ENCODE data around the gene NSF. TPM values are rescaled to one million over a fixed set of nuclear protein-coding genes. Genes with fewer than 3 reads are reported as not detected.
"Not testable (repeated sequence)": the region's sequence is repeated elsewhere in the genome, so short reads cannot be mapped to it uniquely, and the experiment has no call there.

The NSF gene
- total RNA-seq, 1 experiment from 2014 or later = 22.2 TPM

DNA sequence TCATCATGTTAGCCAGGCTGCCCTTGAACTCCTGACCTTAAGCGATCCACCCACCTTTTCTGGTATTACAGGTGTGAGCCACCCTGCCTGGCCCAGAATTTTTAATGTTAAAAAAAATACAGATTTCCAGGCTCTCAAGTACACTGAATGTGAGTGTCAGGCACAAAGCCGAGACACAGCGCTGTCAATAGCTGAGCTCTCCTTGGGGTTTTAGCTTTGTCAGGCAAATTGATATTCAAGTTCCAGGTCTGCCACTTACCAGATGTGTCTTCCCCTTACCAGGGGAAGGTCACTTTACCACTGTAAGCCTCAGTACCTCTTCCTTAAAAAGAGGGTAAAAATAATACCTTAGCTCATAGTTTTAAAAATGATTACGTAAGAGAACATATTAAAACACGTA is 67.8 kb downstream of the NSF start:
- H3K36me3 ChIP-seq (replicated peaks; ENCODE audit: control insufficient read depth, insufficient read depth, low read length); DNase-seq; H3K4me3 ChIP-seq (ENCODE audit: insufficient read depth, low read depth, low read length); H3K27me3 ChIP-seq (ENCODE audit: control insufficient read depth, insufficient read depth, low read length): not testable (repeated sequence)

DNA sequence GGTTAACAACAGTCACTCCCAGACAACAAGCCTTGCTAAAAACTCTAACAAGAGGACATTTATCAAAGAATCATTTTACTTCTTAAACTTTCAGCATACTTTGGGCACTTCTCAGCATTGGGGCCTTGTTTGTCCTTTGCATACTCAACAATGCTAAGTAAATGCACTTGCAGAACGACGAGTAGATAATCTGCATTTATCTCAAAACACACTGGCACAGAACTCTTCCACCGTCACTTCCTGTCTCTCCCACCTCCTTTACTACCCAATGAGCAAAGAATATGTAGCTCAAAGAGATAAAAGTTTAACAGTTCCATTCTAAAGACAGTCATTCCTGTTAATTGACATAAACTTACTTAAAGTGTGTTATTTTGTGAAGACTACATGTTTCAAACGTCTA is 69.2 kb downstream of the NSF start:
- not testable (repeated sequence) for H3K4me3 ChIP-seq (ENCODE audit: insufficient read depth, low read depth, low read length); H3K36me3 ChIP-seq (replicated peaks; ENCODE audit: control insufficient read depth, insufficient read depth, low read length); H3K27me3 ChIP-seq (ENCODE audit: control insufficient read depth, insufficient read depth, low read length); DNase-seq

DNA sequence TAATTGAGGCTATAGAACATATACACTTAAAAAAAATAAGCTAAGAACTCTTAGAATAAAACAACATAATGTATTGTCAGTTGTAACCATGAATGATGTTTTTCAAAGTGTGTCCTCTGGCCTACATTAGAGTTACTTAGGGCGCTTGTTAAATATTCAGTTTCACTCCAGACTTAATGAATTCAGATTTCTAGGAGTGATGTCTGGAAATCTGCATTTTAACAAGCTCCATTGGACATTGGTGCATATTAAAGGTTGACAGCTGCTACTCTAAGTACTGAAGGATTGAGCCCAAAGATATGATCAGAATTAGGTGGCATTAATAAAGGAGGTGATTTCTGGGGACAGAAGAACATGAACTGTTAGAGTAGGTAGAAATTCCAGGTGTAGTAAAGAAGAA is 72.7 kb downstream of the NSF start:
- H3K27me3 ChIP-seq (ENCODE audit: control insufficient read depth, insufficient read depth, low read length); H3K36me3 ChIP-seq (replicated peaks; ENCODE audit: control insufficient read depth, insufficient read depth, low read length); DNase-seq; H3K4me3 ChIP-seq (ENCODE audit: insufficient read depth, low read depth, low read length): not testable (repeated sequence)

DNA sequence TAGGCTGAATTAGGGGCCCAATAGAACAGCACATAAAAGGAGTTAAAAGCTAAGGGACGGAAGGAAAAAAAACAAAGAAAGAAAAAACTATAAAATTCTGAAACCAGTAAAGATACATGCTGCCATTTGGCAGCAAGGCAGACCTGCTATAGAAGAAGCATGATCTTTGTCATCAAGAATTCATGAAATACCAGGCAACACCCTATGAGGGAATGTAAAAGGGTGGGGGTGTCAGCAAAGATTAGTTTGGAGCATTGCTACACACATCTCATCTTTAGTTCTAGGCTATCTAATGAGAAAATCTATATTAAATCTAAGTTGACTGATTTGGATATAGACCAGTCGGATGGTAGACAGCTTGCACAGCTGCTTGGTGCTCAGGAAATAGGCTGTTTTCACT is 73.1 kb downstream of the NSF start:
- not testable (repeated sequence) for DNase-seq; H3K27me3 ChIP-seq (ENCODE audit: control insufficient read depth, insufficient read depth, low read length); H3K4me3 ChIP-seq (ENCODE audit: insufficient read depth, low read depth, low read length); H3K36me3 ChIP-seq (replicated peaks; ENCODE audit: control insufficient read depth, insufficient read depth, low read length)

DNA sequence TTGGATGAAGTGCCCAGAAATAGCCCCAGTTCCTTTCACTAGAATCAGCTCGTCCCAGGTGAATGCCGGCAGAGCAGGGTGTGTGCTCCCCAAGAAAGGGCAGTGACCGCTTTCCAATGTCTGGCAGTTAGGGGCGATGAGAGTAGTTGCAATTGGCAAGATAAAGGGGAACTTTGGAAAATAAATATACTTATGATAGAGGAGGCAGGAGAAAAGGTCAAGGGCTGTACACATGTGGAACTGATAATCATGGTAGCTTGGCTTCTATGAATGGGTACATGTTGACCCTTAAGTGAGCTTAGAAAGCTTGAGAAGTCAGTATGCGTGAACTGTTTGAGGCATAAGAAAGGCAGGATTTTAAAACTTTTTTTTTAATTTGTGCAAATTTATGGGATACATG is 75.5 kb downstream of the NSF start:
- DNase-seq = not testable (repeated sequence)

DNA sequence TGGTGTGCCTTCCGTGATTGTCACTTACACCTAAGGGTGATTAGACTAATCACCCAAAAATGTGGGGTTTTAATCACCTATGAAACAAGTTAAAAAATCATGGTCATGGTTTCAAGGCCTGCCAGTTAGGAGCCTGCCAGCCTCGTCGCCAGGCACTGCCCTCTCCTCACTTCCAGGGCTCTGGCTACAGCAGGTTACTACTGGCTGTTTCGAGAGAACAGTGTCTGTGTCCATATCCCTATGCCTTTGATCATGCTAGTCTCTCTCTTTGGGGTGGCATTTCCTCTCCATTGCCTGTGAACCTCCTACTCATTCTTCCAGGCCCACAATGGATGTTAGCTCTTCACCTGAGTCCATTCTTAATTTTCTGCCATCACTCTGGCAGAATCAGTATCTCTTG is 80.3 kb downstream of the NSF start:
- DNase-seq = not testable (repeated sequence)

More for the DNA sequence above, 75.5 kb downstream of the NSF start:
- H3K4me3 ChIP-seq (ENCODE audit: insufficient read depth, low read depth, low read length); H3K36me3 ChIP-seq (replicated peaks; ENCODE audit: control insufficient read depth, insufficient read depth, low read length); H3K27me3 ChIP-seq (ENCODE audit: control insufficient read depth, insufficient read depth, low read length): not testable (repeated sequence)

DNA sequence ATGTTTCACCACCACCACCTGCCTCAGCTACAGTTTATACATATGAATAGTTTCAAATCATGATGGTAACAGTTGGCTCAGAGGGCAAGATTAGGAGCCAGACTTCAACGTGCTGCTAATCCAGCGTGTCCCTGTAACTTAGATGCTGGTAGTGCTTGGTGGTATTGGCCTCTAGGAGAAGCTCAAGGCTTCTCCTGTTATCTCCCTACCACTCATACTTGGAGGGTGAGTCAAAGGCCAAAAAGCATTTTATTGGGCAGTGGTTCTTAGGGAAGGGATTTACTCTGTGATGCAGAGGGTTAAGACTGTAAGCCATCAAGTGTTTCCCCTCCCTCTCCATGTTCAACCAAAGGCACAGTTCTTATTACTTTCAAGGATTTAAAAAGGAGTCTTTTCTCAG is 82.3 kb downstream of the NSF start:
- DNase-seq; H3K4me3 ChIP-seq (ENCODE audit: insufficient read depth, low read depth, low read length); H3K36me3 ChIP-seq (replicated peaks; ENCODE audit: control insufficient read depth, insufficient read depth, low read length); H3K27me3 ChIP-seq (ENCODE audit: control insufficient read depth, insufficient read depth, low read length): not testable (repeated sequence)

More for the DNA sequence above, 80.3 kb downstream of the NSF start:
- not testable (repeated sequence) for H3K4me3 ChIP-seq (ENCODE audit: insufficient read depth, low read depth, low read length); H3K27me3 ChIP-seq (ENCODE audit: control insufficient read depth, insufficient read depth, low read length); H3K36me3 ChIP-seq (replicated peaks; ENCODE audit: control insufficient read depth, insufficient read depth, low read length)

DNA sequence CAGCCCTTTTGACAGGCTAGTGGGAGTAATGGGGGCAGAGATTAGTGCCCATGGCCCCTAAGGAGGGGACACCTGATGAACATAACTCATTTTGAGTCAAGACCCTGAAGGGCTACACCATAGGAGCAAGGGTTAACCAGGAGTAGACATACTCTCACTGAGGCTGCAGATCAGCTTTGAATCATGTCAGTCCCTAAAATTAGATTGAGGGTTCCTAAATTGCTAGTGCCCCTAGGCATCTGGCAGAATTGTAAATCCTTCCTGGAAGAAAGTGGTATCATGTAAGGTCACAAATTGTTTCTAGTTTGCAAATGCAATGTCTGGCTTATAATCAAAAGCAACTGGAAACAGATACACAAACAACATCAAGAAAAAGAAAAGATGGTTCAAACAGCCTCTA is 87.3 kb downstream of the NSF start:
- DNase-seq; H3K27me3 ChIP-seq (ENCODE audit: control insufficient read depth, insufficient read depth, low read length); H3K4me3 ChIP-seq (ENCODE audit: insufficient read depth, low read depth, low read length); H3K36me3 ChIP-seq (replicated peaks; ENCODE audit: control insufficient read depth, insufficient read depth, low read length): not testable (repeated sequence)

DNA sequence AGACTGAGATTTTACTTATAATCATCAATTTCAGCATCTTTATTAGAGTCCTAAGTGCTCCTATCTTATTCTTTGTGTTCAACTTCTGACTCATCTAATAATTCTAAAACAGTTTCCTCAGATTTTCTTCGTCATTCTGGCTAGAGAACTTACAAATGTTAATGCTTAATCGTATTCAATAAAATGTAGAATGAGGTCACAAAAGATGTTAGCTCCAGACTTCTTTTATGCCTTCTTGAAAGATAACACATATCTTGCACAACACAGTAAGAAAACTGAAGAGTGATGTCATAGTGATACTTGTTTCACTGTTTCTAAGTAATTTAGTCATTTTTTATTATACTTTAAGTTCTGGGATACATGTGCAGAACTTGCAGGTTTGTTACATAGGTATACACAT is 93.2 kb downstream of the NSF start:
- H3K27me3 ChIP-seq (ENCODE audit: control insufficient read depth, insufficient read depth, low read length); H3K36me3 ChIP-seq (replicated peaks; ENCODE audit: control insufficient read depth, insufficient read depth, low read length); DNase-seq; H3K4me3 ChIP-seq (ENCODE audit: insufficient read depth, low read depth, low read length): not testable (repeated sequence)

DNA sequence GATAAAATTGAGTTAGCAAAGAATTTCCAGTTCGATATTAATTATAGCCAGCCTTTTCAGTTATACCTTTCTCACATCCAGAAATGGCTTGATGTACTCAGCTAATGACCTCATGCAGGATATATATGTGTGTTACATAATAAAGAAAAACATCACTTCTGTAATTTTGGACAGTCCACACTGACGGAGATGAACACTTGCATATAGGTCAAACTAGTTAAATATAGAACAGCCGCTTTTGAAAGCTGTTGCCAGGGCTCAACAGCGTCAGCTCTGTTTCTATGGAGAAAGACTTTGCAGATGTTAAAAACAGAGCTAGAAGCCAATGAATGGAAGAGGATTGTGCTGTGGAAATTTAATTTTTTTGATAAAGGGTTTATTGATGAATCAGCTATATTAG is 94.8 kb downstream of the NSF start:
- not testable (repeated sequence) for H3K36me3 ChIP-seq (replicated peaks; ENCODE audit: control insufficient read depth, insufficient read depth, low read length); H3K27me3 ChIP-seq (ENCODE audit: control insufficient read depth, insufficient read depth, low read length); H3K4me3 ChIP-seq (ENCODE audit: insufficient read depth, low read depth, low read length); DNase-seq

DNA sequence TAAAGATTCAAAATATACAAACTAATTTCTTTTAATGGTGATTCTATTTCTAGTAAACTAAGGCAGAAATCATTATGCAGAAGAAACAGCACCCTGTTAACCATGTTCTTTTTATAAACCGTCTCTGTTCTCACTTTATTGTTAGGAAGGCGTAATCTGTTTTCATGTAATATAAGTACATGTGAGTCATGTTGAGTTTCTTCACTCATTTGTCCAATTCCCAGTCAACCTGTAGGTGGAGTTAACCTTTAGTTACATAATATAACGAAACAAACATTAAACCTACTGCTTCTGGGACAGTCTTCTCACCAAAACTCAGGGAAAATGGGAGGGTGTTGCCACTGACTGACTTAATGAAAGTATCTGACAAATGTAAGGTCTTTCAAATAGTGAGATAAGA is 101.7 kb downstream of the NSF start:
- not testable (repeated sequence) for H3K4me3 ChIP-seq (ENCODE audit: insufficient read depth, low read depth, low read length); H3K36me3 ChIP-seq (replicated peaks; ENCODE audit: control insufficient read depth, insufficient read depth, low read length); DNase-seq; H3K27me3 ChIP-seq (ENCODE audit: control insufficient read depth, insufficient read depth, low read length)

DNA sequence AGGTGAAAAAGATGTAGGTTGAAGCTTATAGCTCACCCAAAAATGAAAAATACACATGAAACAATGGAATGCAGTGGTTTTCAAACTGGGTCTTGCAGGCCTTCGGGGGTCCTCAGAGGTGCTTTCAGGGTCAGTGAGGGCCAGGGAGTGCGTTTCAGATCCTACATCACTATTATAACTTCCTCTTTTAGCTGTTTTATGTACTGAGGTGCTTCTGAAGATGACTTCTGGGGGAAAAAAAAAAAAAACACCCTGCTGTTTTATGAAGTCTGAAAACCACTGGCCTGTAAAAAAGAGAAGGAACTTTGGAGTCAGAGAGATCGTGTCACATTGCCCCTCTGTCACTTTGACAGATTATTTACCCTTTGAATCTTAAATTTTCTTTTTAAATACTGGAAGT is 102.8 kb downstream of the NSF start:
- not testable (repeated sequence) for H3K27me3 ChIP-seq (ENCODE audit: control insufficient read depth, insufficient read depth, low read length); DNase-seq; H3K36me3 ChIP-seq (replicated peaks; ENCODE audit: control insufficient read depth, insufficient read depth, low read length); H3K4me3 ChIP-seq (ENCODE audit: insufficient read depth, low read depth, low read length)

DNA sequence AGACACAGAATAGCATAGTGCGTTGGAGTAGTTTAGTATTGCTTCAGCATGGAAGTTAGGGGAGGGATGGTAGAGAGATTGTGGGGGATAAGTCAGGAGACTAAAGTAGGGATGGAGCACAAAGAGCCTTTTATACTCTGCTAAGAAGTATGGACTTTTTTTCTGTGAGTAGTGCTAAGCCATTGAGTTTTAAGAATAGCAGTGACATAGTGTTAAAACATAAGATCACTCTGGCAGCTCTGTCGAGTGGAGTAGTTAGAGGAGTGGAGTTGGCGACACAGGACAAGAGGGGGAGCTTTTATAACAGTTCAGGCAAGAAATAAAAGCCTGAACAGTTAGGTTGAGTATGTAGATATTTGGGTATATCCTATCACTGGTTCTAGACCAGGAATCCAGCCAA is 106.1 kb downstream of the NSF start:
- H3K36me3 ChIP-seq (replicated peaks; ENCODE audit: control insufficient read depth, insufficient read depth, low read length); H3K4me3 ChIP-seq (ENCODE audit: insufficient read depth, low read depth, low read length); DNase-seq; H3K27me3 ChIP-seq (ENCODE audit: control insufficient read depth, insufficient read depth, low read length): not testable (repeated sequence)

DNA sequence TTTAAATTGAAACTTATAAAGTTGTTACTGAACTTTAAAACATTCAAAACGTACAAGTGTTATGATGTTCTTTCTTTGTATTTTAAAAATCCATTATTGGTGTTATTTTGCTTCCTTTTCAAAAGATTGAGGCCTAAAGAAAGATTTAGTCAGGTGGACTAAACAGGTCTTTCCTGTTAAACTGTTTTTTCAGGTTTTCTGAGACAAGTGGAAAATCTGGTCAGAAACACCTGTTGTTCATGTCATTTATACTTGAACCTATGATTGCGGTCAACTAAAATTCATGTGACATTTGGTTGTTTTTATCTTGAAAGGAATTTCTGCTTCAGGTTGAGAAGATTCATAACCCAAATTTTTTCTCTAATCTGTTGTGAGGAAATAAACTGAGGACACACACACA is 108.5 kb downstream of the NSF start:
- H3K27me3 ChIP-seq (ENCODE audit: control insufficient read depth, insufficient read depth, low read length); H3K4me3 ChIP-seq (ENCODE audit: insufficient read depth, low read depth, low read length); H3K36me3 ChIP-seq (replicated peaks; ENCODE audit: control insufficient read depth, insufficient read depth, low read length); DNase-seq: not testable (repeated sequence)

DNA sequence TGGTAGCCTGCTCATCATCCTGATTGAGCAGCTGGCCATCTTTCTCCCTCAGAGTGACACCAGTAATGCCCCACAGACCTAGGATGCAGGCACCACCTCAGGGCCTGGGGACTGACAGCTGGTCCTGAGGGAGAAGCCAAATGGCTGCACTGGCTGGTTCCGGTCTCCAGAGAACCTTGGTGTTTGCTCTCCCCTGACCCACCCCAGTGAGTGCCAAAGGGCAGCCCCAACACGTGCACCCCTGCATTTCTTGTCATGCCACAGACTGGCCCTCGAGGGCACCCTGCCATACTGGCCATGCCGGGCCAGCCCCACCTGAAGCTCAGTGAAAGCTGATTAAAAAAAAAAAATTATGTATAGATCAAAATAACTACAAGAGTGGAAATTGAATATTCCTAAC is 127.5 kb downstream of the NSF start:
- H3K27me3 ChIP-seq (ENCODE audit: control insufficient read depth, insufficient read depth, low read length) = no peaks in the 10 kb centered on the region

DNA sequence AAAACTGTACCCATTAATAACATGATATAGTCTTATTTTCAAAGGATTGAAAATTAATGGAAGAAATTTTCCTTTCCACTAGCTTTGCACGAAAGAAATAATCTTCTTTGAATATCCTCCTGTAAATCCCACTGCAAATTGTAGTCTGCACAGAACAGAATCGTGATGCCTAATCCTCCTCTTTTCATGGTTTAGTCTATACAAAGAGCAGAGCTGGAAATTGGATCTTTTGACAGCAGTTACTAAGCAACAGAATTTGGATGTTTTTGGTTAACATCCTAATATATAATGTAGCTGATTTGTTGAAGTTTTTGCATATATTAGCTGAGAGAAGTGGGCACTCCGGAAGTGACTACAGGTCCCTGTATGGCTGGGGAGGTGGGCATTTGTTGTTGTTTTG is 129.4 kb downstream of the NSF start:
- DNase-seq = no peak
- H3K36me3 ChIP-seq (replicated peaks; ENCODE audit: control insufficient read depth, insufficient read depth, low read length) = no peaks in the 10 kb centered on the region; the same call in 1 of the 2 replicates
- no peaks in the 10 kb centered on the region for H3K27me3 ChIP-seq (ENCODE audit: control insufficient read depth, insufficient read depth, low read length)
- H3K4me3 ChIP-seq (ENCODE audit: insufficient read depth, low read depth, low read length) = no peak overlapping the region

More for the DNA sequence above, 127.5 kb downstream of the NSF start:
- H3K36me3 ChIP-seq (replicated peaks; ENCODE audit: control insufficient read depth, insufficient read depth, low read length) = no peaks in the 10 kb centered on the region; the same call in 1 of the 2 replicates
- DNase-seq = no peak
- no peak overlapping the region for H3K4me3 ChIP-seq (ENCODE audit: insufficient read depth, low read depth, low read length)
